ENCODE measurements around the gene CPNE4.
"Not testable (repeated sequence)": the region's sequence is repeated elsewhere in the genome, so short reads cannot be mapped to it uniquely, and the experiment has no call there.

Gene CPNE4

DNA sequence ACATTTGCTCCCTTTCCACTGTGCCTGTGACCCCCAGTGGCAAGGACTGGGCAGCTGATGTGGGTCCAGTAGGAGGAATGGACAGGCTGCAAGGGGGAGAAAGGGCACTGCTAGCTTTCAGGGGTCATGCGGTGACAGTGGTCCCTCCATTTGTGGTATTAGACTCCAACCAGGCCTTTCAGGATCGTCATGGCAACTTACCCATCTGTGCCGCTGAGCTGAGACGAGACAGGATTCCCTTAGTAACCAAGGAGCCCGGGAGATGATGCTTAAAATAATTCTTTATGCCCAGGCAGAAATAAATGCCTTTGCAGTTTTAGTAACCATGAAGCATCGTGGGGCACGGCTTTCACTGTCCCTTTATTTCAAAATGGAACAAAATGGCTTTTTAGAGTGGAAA is 516.1 kb downstream of the CPNE4 start:
- DNase-seq: no peak

DNA sequence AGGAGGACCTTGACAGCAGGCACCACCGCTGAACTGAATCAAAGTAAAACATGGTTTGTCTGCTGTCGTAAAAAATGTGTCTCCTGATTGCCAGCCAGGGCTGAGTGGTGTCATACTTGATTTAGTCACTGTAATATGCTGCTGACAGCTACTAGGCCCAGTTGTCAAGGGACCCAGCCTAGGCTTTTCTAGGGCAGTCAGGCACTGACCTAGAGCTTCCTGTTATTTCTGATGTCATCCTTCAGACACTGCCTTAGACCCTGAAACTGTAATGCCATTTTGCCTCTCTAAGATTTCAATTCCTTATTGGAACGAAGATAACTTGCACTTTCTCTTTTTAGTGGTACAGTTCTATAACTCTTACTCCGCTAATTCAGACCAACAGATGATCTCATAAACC is 529.4 kb downstream of the CPNE4 start:
- DNase-seq: no peak

DNA sequence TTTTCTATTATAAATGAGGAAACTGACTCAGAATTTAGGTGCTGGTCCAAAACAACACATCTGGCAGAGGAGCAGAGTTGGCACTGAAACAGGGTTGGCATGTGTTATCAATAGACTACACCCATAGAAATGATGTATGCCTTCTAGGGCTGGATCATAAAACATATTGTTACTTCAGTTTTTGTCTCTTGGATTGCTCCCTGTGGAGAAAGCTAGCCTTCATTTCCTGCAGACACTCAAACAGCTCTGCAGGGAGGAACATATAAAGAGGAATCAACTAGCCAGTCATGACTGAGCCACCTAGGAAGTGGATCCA is 531.5 kb downstream of the CPNE4 start:
- DNase-seq: no peak

- DNase-seq: peak; percentile 92
Measured at GRCh38 chr3:131502530-131503319, 532.1 kb downstream of the CPNE4 start, which contains the start of gene MRPL3. MRPL3 (minus strand) TSS chr3:131502971; CDS start chr3:131502821, 150 bp downstream.

GRCh38 chr3:131501949-131502348 is 532.9 kb downstream of the CPNE4 start:
- DNase-seq: no peak

GRCh38 chr3:131494706-131495105 is 540.1 kb downstream of the CPNE4 start:
- no peak for DNase-seq

DNA sequence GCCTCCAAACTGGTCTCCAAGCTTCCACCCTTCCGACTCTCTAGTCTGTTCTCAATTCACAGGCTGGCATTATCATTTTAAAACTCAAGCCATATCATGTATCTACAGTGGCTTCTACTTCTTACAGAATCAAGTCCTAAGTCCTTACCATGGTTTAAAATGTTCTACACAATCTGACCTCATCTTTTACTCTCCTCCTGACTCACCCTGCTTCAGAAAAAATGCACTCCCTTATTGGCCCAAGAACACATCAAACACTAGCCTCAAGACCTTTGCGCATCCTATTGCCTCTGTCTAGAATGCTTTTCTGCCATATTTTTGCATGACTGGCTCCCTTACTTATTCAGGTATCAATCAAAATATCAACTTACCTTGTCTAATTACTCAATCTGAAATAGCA is 543.0 kb downstream of the CPNE4 start:
- no peak for DNase-seq

- no peak for DNase-seq
Measured at GRCh38 chr3:131491084-131491483, 543.7 kb downstream of the CPNE4 start.

DNA sequence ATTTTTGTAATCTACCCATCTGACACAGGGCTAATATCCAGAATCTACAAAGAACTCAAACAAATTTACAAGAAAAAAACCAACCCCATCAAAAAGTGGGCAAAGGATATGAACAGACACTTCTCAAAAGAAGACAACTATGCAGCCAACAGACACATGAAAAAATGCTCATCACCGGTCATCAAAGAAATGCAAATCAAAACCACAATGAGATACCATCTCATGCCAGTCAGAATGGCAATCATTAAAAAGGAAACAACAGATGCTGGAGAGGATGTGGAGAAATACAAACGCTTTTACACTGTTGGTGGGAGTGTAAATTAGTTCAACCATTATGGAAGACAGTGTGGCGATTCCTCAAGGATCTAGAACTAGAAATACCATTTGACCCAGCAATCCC is 548.3 kb downstream of the CPNE4 start:
- DNase-seq: not testable (repeated sequence)

DNA sequence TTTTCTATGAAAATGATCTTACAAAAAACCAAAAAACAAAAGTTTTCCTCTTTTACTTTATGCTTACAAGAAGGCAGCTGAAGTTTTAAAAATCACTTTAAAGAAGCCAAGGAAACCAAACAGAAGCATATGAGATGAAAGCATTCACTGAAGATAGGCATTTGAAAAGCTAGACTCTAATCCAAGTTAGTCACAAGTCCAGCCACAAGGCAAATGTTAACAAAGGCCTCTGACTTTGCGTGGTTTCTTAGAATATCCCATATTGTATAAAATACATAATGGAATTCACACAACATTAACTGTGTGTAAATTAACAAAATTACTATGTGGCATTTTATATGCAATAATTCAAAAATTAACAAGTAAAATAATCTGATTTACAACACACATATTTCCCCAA is 549.7 kb downstream of the CPNE4 start:
- DNase-seq: no peak

GRCh38 chr3:131484496-131485111 is 550.2 kb downstream of the CPNE4 start:
- DNase-seq: no peak
